Stomach (tissue), 9 donors: ENCODE results near the gene C17orf50. TPM values are rescaled to one million over a fixed set of nuclear protein-coding genes. Genes with fewer than 3 reads are reported as not detected.

Experiments
- DNase-seq, 2 donors: peaks; one replicate each; pipeline versions ENCODE4 v3.0.0 to v3.0.0-alpha.2; 2013 to 2019
- H3K27ac ChIP-seq, 5 donors: fragments of 200-600 bp in 4 of 5; sonication (generic) in 4 of 5; one replicate each; pipeline ENCODE4 v1.5.1; 2013 to 2019; ENCODE audit warnings: mild to moderate bottlenecking in 1 of 5, moderate library complexity in 1 of 5
- H3K27me3 ChIP-seq, 3 donors: fragments of 200-600 bp; sonication (generic); one replicate each; pipeline ENCODE4 v1.5.1; 2017 to 2019; ENCODE audit warnings: mixed run types in 1 of 3
- H3K36me3 ChIP-seq, 4 donors: fragments of 200-600 bp; sonication (generic); 1 replicate in 3 of 4; 2 replicates in 1 of 4; pipeline ENCODE4 v1.5.1; 2016 to 2019
- H3K4me1 ChIP-seq, 4 donors: fragments of 200-600 bp; sonication (generic); one replicate each; pipeline ENCODE4 v1.5.1; 2016 to 2019
- H3K4me3 ChIP-seq, 4 donors: fragments of 200-600 bp; sonication (generic) in 3 of 4; one replicate each; pipeline ENCODE4 v1.5.1; 2016 to 2019; ENCODE audit warnings: mild to moderate bottlenecking in 1 of 4
- H3K9me3 ChIP-seq, 4 donors: fragments of 200-600 bp; sonication (generic); one replicate each; pipeline ENCODE4 v1.5.1; 2016 to 2019
- EP300 ChIP-seq: sonication (generic); formaldehyde crosslinking; IDR thresholded peaks from one replicate; pipeline ENCODE4 v1.6.1; 2017; ENCODE audit warnings: antibody characterized with exemption
- POLR2A ChIP-seq, 4 donors: fragments of 450-650 bp; IDR thresholded peaks; one replicate each; pipeline ENCODE4 v1.6.1; 2016; ENCODE audit warnings: antibody characterized with exemption in 4 of 4, control low read depth in 2 of 4, mild to moderate bottlenecking in 1 of 4, moderate library complexity in 1 of 4
- POLR2AphosphoS5 ChIP-seq, 3 donors: sonication (generic); formaldehyde crosslinking; IDR thresholded peaks; one replicate each; pipeline ENCODE4 v1.6.1; 2016; ENCODE audit warnings: antibody characterized with exemption in 3 of 3
- WGBS, 5 donors: extraction: QIAGEN DNeasy Blood & Tissue Kit in 3 of 5; methylation state at CpG; one replicate each; pipeline versions ENCODE4 v1.1.5 to v1.1.7; 2013 to 2018; 5-methylcytosine and 5-hydroxymethylcytosine counted together
- intact Hi-C: fragments of 100-400 bp; cut with DNase I; formaldehyde crosslinking; loops from one replicate; pipeline ENCODE4 v1.15.1; 2023; ENCODE audit warnings: low total_unique reads
- polyA plus RNA-seq, 3 donors: library from polyadenylated mRNA; stranded (reverse); fragments of 200-250 nt; gene quantifications; one replicate each; pipeline ENCODE4 v1.2.3, GENCODE V29; 2013
- total RNA-seq, 5 donors: library from RNA; depleted of rRNA; stranded (reverse); fragments of >200 nt; gene quantifications; one replicate each; pipeline versions ENCODE4 v1.1.0 to v1.2.3, GENCODE V29; 2014 to 2016
- TF ChIP-seq, protein P1 (sequence below), 7 experiments: fragments of 450-650 bp in 4 of 7; fragments of 200-600 bp in 3 of 7; sonication (generic) in 3 of 7; IDR thresholded peaks; one replicate each; pipeline ENCODE4 v1.5.1; 2016 to 2019; ENCODE audit warnings: antibody characterized with exemption in 7 of 7, control low read depth in 2 of 7, mild to moderate bottlenecking in 1 of 7
- donor health status: healthy with polysubstance abuse.
- donor health status: Bipolar disorder and iron deficiency.
- donor health status: healthy.

Gene C17orf50
- total and polyA plus RNA-seq, 8 donors, result not detected

DNA sequence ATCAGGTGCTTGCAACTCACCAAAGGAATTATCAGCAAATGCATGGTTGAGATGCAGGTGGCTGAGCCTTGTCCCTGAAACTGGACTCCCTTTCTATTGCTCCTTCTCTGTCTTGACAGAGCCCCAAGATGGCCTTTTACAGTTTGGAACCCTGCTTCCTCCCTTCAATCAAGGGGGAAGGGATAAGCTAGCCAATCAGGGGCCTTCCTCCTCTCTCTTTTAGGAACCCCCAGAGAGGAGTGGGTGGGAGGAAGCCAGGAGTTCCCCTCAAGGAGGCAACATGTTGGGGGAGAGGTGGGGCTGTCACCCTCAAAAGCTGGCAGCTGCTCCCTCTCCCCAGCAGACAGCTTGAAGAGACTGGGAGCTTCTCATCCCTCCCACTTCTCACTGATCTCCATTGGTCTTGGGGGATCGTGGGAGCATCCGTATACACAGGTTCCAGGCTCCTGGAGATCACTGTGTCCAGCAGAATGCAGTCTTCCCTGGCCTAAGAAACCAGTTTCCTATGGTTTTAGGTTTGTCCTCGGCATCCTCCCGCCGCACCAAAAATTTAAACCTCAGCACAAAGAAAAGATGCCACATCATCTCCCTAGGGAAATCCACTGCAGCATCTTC lies 22.1 kb upstream of the C17orf50 start:
- Histone ChIP-seq H3K27me3 (peaks cover 4 to 52% (median 30%) of the 10 kb centered on the region in 3 donors), H3K36me3 (no peaks in the 10 kb centered on the region), H3K4me1 (peaks cover 5 to 11% (median 8%) of the 10 kb centered on the region in 4 donors), H3K9me3 (no peaks in the 10 kb centered on the region), H3K4me3 (no peak overlapping the region), H3K27ac (no peak overlapping the region)
- TF ChIP-seq POLR2A (IDR thresholded peaks at IDR 0.05) (no peak), EP300 (no peak), POLR2AphosphoS5 (IDR thresholded peaks at IDR 0.05) (no peak)
- TF ChIP-seq, protein P1, sequence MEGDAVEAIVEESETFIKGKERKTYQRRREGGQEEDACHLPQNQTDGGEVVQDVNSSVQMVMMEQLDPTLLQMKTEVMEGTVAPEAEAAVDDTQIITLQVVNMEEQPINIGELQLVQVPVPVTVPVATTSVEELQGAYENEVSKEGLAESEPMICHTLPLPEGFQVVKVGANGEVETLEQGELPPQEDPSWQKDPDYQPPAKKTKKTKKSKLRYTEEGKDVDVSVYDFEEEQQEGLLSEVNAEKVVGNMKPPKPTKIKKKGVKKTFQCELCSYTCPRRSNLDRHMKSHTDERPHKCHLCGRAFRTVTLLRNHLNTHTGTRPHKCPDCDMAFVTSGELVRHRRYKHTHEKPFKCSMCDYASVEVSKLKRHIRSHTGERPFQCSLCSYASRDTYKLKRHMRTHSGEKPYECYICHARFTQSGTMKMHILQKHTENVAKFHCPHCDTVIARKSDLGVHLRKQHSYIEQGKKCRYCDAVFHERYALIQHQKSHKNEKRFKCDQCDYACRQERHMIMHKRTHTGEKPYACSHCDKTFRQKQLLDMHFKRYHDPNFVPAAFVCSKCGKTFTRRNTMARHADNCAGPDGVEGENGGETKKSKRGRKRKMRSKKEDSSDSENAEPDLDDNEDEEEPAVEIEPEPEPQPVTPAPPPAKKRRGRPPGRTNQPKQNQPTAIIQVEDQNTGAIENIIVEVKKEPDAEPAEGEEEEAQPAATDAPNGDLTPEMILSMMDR (IDR thresholded peaks at IDR 0.05), result no peak
- DNase-seq, result no peak
- 78 to 97% (median 84%) methylated on average over 3 to 5 of the region's 5 CpGs for WGBS, 5 donors
- intact Hi-C loops, result loop anchor here (10.0 kb wide), 1 partner anchor 124 kb away; no protein-coding TSS in a partner anchor

GRCh38 chr17:35740216-35740615 lies 20.5 kb upstream of the C17orf50 start:
- WGBS, 5 donors, result 87 to 90% (median 89%) methylated on average over 6 to 7 of the region's 7 CpGs
- intact Hi-C loops, result no loop called here

GRCh38 chr17:35740997-35741931 lies 19.4 kb upstream of the C17orf50 start:
- H3K4me3 ChIP-seq, result peak overlapping the region; percentile 9 to 37 (median 25)
- H3K27me3 ChIP-seq, result peaks cover 4 to 77% (median 30%) of the 10 kb centered on the region in 3 donors
- H3K36me3 ChIP-seq, result no peaks in the 10 kb centered on the region
- peaks cover 5 to 11% (median 8%) of the 10 kb centered on the region in 4 donors for H3K4me1 ChIP-seq
- no peaks in the 10 kb centered on the region for H3K9me3 ChIP-seq
- intact Hi-C loops, result no loop called here
- H3K27ac ChIP-seq, result no peak overlapping the region
- TF ChIP-seq EP300, result no peak
- no peak for TF ChIP-seq POLR2AphosphoS5 (IDR thresholded peaks at IDR 0.05)
- TF ChIP-seq, protein P1 (IDR thresholded peaks at IDR 0.05), result no peak
- TF ChIP-seq POLR2A (IDR thresholded peaks at IDR 0.05), result no peak
- peak in 1 of 2 donors; percentile 54 for DNase-seq
- WGBS, 5 donors, result 10 to 21% (median 19%) methylated on average over 25 to 73 of the region's 73 CpGs

More at GRCh38 chr17:35740216-35740615, 20.5 kb upstream of the C17orf50 start:
- H3K27me3 ChIP-seq, result peaks cover 4 to 68% (median 30%) of the 10 kb centered on the region in 3 donors
- H3K36me3 ChIP-seq, result no peaks in the 10 kb centered on the region
- H3K4me1 ChIP-seq, result peaks cover 5 to 11% (median 8%) of the 10 kb centered on the region in 4 donors
- DNase-seq, result no peak
- H3K27ac ChIP-seq, result no peak overlapping the region
- no peak overlapping the region for H3K4me3 ChIP-seq
- H3K9me3 ChIP-seq, result no peaks in the 10 kb centered on the region
- TF ChIP-seq EP300 (no peak), POLR2A (IDR thresholded peaks at IDR 0.05) (no peak), POLR2AphosphoS5 (IDR thresholded peaks at IDR 0.05) (no peak)
- TF ChIP-seq, protein P1 (IDR thresholded peaks at IDR 0.05), result no peak

GRCh38 chr17:35742496-35742895 lies 18.2 kb upstream of the C17orf50 start:
- TF ChIP-seq EP300, result no peak
- no peak for TF ChIP-seq POLR2A (IDR thresholded peaks at IDR 0.05)
- TF ChIP-seq, protein P1 (IDR thresholded peaks at IDR 0.05), result no peak
- intact Hi-C loops, result no loop called here
- Histone ChIP-seq H3K4me3 (no peak overlapping the region), H3K27ac (no peak overlapping the region), H3K27me3 (peaks cover 4 to 88% (median 30%) of the 10 kb centered on the region in 3 donors), H3K4me1 (peaks cover 5 to 15% (median 9%) of the 10 kb centered on the region in 4 donors), H3K9me3 (no peaks in the 10 kb centered on the region), H3K36me3 (no peaks in the 10 kb centered on the region)
- WGBS, 5 donors, result 63 to 81% (median 76%) methylated on average over 7 of the region's 7 CpGs
- DNase-seq, result no peak
